Stimulated activated CD8-positive, alpha-beta memory T cell treated with anti-CD3 and anti-CD28 coated beads, Interleukin-12 subunit alpha, Interleukin-12 subunit beta, amount 100 ng/mL, for 24 hours (primary cell): ENCODE data around the gene CDX1.

Experiments
- DNase-seq: peaks from one replicate; pipeline ENCODE4 v3.0.0-alpha.2; 2020; ENCODE audit errors: extremely low read depth

The CDX1 gene

GRCh38 chr5:150166650-150167511 is at the start of gene CDX1:
Gene CDX1 (plus strand): TSS chr5:150166778. CDS start chr5:150166877, 99 bp downstream.
- no peak for DNase-seq

GRCh38 chr5:150117945-150118560 is 48.5 kb upstream of the CDX1 start:
- no peak for DNase-seq

GRCh38 chr5:150118561-150119229 is 47.9 kb upstream of the CDX1 start:
- no peak for DNase-seq

GRCh38 chr5:150119421-150120061 is 47.0 kb upstream of the CDX1 start:
- DNase-seq: no peak

GRCh38 chr5:150120062-150120441 is 46.5 kb upstream of the CDX1 start:
- no peak for DNase-seq

GRCh38 chr5:150120617-150121447 is 45.7 kb upstream of the CDX1 start:
- DNase-seq: no peak

- DNase-seq: no peak
These were observed 45.0 kb upstream of the CDX1 start for GRCh38 chr5:150121448-150122157.

- no peak for DNase-seq
These were observed 44.4 kb upstream of the CDX1 start for GRCh38 chr5:150122158-150122510.

- DNase-seq: no peak
These were observed 43.8 kb upstream of the CDX1 start for GRCh38 chr5:150122536-150123481.

GRCh38 chr5:150123542-150123941 is 43.0 kb upstream of the CDX1 start:
- no peak for DNase-seq

GRCh38 chr5:150124111-150124557 is 42.4 kb upstream of the CDX1 start:
- DNase-seq: no peak

GRCh38 chr5:150124596-150124995 is 42.0 kb upstream of the CDX1 start:
- no peak for DNase-seq

- no peak for DNase-seq
These were observed 41.2 kb upstream of the CDX1 start for GRCh38 chr5:150125334-150125733.

GRCh38 chr5:150126199-150126920 is 40.2 kb upstream of the CDX1 start:
- no peak for DNase-seq

GRCh38 chr5:150126921-150127265 is 39.7 kb upstream of the CDX1 start:
- DNase-seq: no peak

- no peak for DNase-seq
These were observed 37.1 kb upstream of the CDX1 start for GRCh38 chr5:150129454-150129812.

GRCh38 chr5:150129813-150130492 is 36.6 kb upstream of the CDX1 start:
- DNase-seq: no peak

GRCh38 chr5:150130493-150130922 is 36.1 kb upstream of the CDX1 start:
- DNase-seq: no peak
